Right atrium auricular region (tissue), 2 donors: ENCODE measurements around the gene CTH. TPM values are rescaled to one million over a fixed set of nuclear protein-coding genes. Genes with fewer than 3 reads are reported as not detected.
"Not testable (repeated sequence)": the region's sequence is repeated elsewhere in the genome, so short reads cannot be mapped to it uniquely, and the experiment has no call there.

Source experiments
- DNase-seq: peaks from one replicate; pipeline ENCODE4 v3.0.0-alpha.2; 2019; ENCODE audit warnings: low spot score
- H3K27ac ChIP-seq, 2 donors: fragments of 200-600 bp; sonication (generic); 1 replicate in 1 of 2; 2 replicates in 1 of 2; pipeline ENCODE4 v1.5.1; 2016 to 2019
- H3K27me3 ChIP-seq, 2 donors: fragments of 200-600 bp; sonication (generic); one replicate each; pipeline versions ENCODE4 v1.5.1 to v1.6.0; 2017 to 2019
- H3K36me3 ChIP-seq: fragments of 200-600 bp; sonication (generic); one replicate; pipeline ENCODE4 v1.5.1; 2016
- H3K4me1 ChIP-seq, 2 donors: fragments of 200-600 bp; sonication (generic); one replicate each; pipeline versions ENCODE4 v1.5.1 to v1.6.0; 2017 to 2019
- H3K4me3 ChIP-seq, 2 donors: fragments of 200-600 bp; sonication (generic); 1 replicate in 1 of 2; 2 replicates in 1 of 2; pipeline ENCODE4 v1.5.1; 2017 to 2019; ENCODE audit warnings: mild to moderate bottlenecking in 1 of 2, moderate library complexity in 1 of 2
- H3K9me3 ChIP-seq, 2 donors: fragments of 200-600 bp; sonication (generic); one replicate each; pipeline ENCODE4 v1.5.1; 2019
- total RNA-seq, 2 donors: library from RNA; depleted of rRNA; stranded (reverse); fragments of >200 nt; gene quantifications; one replicate each; pipeline ENCODE4 v1.1.0, GENCODE V29; 2016
- TF ChIP-seq, protein P1 (sequence below), 2 donors: fragments of 200-600 bp; sonication (generic); IDR thresholded peaks; one replicate each; pipeline ENCODE4 v1.5.1; 2019; ENCODE audit warnings: antibody characterized with exemption in 2 of 2

The CTH gene
- total RNA-seq, 2 donors from 2014 or later, result 1.0 to 1.6 TPM

DNA sequence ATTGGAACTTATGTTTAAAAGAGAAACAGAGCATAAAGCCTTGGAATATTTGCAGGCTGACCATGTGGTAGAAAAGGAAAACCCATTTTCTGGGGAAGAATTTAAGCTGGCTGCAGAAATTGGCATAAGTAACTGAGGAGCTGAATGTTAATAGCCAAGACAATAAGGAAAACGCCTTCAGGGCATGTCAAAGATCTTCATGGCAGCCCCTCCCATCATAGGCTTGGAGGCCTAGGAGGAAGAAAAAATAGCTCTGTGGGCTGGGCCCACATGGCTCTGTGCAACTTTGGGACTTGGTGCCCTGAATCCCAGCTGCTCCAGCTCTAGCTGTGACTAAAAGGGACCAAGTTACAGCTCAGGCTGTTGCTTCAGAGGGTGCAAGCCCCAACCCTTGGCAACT, 51.5 kb downstream of the CTH start:
- H3K9me3 ChIP-seq, result no peaks in the 10 kb centered on the region
- H3K4me1 ChIP-seq, result no peaks in the 10 kb centered on the region
- H3K27me3 ChIP-seq, result no peaks in the 10 kb centered on the region
- no peak overlapping the region for H3K27ac ChIP-seq
- no peak overlapping the region for H3K4me3 ChIP-seq
- no peak for DNase-seq
- no peaks in the 10 kb centered on the region for H3K36me3 ChIP-seq
- TF ChIP-seq, protein P1, sequence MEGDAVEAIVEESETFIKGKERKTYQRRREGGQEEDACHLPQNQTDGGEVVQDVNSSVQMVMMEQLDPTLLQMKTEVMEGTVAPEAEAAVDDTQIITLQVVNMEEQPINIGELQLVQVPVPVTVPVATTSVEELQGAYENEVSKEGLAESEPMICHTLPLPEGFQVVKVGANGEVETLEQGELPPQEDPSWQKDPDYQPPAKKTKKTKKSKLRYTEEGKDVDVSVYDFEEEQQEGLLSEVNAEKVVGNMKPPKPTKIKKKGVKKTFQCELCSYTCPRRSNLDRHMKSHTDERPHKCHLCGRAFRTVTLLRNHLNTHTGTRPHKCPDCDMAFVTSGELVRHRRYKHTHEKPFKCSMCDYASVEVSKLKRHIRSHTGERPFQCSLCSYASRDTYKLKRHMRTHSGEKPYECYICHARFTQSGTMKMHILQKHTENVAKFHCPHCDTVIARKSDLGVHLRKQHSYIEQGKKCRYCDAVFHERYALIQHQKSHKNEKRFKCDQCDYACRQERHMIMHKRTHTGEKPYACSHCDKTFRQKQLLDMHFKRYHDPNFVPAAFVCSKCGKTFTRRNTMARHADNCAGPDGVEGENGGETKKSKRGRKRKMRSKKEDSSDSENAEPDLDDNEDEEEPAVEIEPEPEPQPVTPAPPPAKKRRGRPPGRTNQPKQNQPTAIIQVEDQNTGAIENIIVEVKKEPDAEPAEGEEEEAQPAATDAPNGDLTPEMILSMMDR (IDR thresholded peaks at IDR 0.05), result no peak

DNA sequence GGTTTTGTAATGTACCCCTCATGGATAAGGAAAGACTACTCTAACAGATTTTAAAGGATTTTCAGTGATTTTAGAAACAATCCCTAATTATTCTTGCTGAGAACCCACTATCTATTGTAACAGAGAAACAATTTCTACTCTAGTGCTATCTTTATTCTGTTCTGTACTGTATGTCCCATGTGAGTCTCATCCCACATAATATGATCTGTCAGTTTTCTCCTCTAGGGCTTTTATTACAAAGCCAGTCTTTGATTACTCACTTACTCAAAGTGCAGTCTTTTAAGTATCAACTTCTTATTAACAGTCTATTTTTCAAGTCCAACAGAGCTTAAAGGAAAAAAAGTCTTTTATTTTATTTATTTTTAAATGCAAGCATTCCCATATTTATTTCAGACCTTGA, 54.8 kb downstream of the CTH start:
- DNase-seq, result no peak
- TF ChIP-seq, protein P1 (IDR thresholded peaks at IDR 0.05), result no peak

DNA sequence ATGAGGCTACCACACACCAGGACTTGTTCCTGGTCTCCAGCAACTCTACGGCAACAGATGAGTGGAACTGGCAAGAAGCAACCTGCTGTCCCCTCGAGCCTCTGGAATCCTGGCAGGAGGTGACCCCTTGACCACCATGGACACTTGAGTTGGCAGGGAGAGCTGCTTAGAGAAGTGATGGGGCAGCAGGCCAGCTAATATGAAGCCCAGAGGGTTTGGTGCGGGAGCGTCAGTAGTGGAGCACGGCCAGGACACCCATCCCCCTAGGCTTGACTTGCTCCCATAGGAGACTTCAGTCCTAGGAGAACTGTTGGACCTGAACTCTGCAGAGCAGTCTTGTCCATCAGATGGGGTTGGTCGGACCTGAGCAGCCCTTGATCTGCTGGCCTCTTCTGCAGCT, 56.5 kb downstream of the CTH start:
- TF ChIP-seq, protein P1 (IDR thresholded peaks at IDR 0.05), result no peak
- no peaks in the 10 kb centered on the region for H3K4me1 ChIP-seq
- no peaks in the 10 kb centered on the region for H3K9me3 ChIP-seq
- H3K4me3 ChIP-seq, result no peak overlapping the region
- no peak for DNase-seq
- no peaks in the 10 kb centered on the region for H3K36me3 ChIP-seq
- H3K27ac ChIP-seq, result no peak overlapping the region
- no peaks in the 10 kb centered on the region for H3K27me3 ChIP-seq

More for the DNA sequence above, 54.8 kb downstream of the CTH start:
- H3K9me3 ChIP-seq, result no peaks in the 10 kb centered on the region
- H3K36me3 ChIP-seq, result no peaks in the 10 kb centered on the region
- H3K27me3 ChIP-seq, result no peaks in the 10 kb centered on the region
- H3K4me1 ChIP-seq, result no peaks in the 10 kb centered on the region
- no peak overlapping the region for H3K27ac ChIP-seq
- no peak overlapping the region for H3K4me3 ChIP-seq

DNA sequence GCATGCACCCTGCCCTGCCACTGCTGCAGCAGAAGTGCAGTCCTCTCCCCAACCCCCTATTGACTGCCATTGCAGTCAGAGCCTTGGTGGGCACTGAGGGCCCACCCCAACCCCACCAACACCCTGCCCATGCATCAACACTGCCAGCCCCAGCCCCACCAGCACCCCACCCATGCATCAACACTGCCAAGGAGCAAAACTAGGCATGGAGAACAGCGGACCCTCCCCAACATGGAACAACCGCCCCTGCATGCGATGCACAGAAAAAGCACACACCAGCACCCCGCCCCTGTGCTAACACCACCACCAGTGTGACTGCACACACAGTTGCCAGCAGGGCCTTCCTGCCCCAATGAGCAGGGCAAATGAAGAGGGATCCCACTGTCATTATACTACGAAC, 57.1 kb downstream of the CTH start:
- H3K27me3 ChIP-seq, result no peaks in the 10 kb centered on the region
- TF ChIP-seq, protein P1 (IDR thresholded peaks at IDR 0.05), result no peak
- no peaks in the 10 kb centered on the region for H3K4me1 ChIP-seq
- no peak for DNase-seq
- no peak overlapping the region for H3K27ac ChIP-seq
- no peaks in the 10 kb centered on the region for H3K36me3 ChIP-seq
- no peak overlapping the region for H3K4me3 ChIP-seq
- no peaks in the 10 kb centered on the region for H3K9me3 ChIP-seq

DNA sequence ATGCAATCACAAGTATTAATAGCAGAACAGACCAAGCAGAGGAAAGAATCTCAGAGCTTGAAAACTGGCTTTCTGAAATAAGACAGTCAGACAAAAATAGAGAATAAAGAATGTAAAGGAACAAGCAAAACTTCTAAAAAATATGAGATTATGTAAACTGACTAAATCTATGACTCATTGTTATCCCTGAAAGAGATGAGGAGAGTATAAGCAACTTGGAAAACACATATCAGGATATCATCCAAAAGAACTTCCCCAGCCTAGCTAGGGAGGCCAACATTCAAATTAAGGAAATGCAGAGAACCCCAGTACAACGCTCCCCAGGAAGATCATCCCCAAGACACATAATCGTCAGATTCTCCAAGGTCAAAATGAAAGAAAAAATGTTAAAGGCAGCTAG, 58.1 kb downstream of the CTH start:
- DNase-seq, H3K4me3 ChIP-seq, H3K4me1 ChIP-seq, H3K27ac ChIP-seq, H3K9me3 ChIP-seq, H3K36me3 ChIP-seq, H3K27me3 ChIP-seq: not testable (repeated sequence)

DNA sequence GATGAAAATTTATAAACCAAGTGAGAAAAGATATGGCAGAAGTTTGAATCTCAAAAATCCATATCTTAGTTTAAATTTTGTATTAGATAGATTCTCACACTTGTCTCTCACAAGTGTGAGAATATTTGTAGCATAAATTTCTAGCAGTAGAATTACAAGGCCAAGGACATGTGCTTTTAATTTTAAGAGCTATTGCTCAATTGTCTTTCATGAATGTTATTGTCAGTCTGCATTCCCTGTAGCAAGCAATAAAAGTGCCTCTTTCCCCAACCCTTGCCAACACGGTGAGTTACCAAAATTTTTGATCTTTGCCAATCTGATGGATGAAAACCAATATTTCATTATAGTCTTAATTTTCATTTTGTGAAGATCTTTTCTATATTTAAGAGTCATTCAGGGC, 64.0 kb downstream of the CTH start:
- H3K4me1 ChIP-seq, result no peaks in the 10 kb centered on the region
- no peak overlapping the region for H3K4me3 ChIP-seq
- no peak for DNase-seq
- no peaks in the 10 kb centered on the region for H3K27me3 ChIP-seq
- TF ChIP-seq, protein P1 (IDR thresholded peaks at IDR 0.05), result no peak
- no peaks in the 10 kb centered on the region for H3K36me3 ChIP-seq
- H3K9me3 ChIP-seq, result no peaks in the 10 kb centered on the region
- no peak overlapping the region for H3K27ac ChIP-seq
